SK-N-MC (cell line): ENCODE results near the gene C1orf56.

ENCODE experiments used
- DNase-seq: peaks from one replicate; pipeline ENCODE4 v3.0.0-alpha.2; 2011; ENCODE audit warnings: low read depth, low spot score
- H3K27ac ChIP-seq: fragments of 200-600 bp; sonication (generic); 2 replicates; pipeline ENCODE4 v1.5.1; 2016; ENCODE audit warnings: mixed run types
- H3K36me3 ChIP-seq: fragments of 200-600 bp; sonication (generic); 2 replicates; pipeline ENCODE4 v1.6.1; 2017; ENCODE audit warnings: antibody characterized with exemption, low read length, mixed read lengths; ENCODE audit not compliant: insufficient read depth
- H3K4me3 ChIP-seq: fragments of 200-600 bp; sonication (generic); 2 replicates; pipeline ENCODE4 v1.5.1; 2016
- H3K9ac ChIP-seq: fragments of 200-600 bp; sonication (generic); 2 replicates; pipeline ENCODE4 v1.8.0; 2017; ENCODE audit warnings: mixed run types, mixed read lengths; ENCODE audit not compliant: insufficient read length
- H3K9me3 ChIP-seq: fragments of 200-600 bp; sonication (generic); 2 replicates; pipeline ENCODE4 v1.6.1; 2017; ENCODE audit warnings: low read depth, mild to moderate bottlenecking, antibody characterized with exemption, low read length, moderate library complexity, mixed read lengths
- EZH2 ChIP-seq: fragments of 200-600 bp; sonication (generic); IDR thresholded peaks from one replicate; pipeline ENCODE4 v1.6.1; 2017; ENCODE audit warnings: antibody characterized with exemption
- FOXP2 ChIP-seq: optimal IDR thresholded peaks from 2 replicates; pipeline ENCODE3; 2011; ENCODE audit warnings: mild to moderate bottlenecking, moderate library complexity; ENCODE audit not compliant: insufficient read depth; ENCODE audit errors: extremely low read length, control extremely low read depth
- POLR2AphosphoS5 ChIP-seq: IDR thresholded peaks from 2 replicates; pipeline ENCODE4 v1.6.1; 2012; ENCODE audit warnings: mild to moderate bottlenecking, low read depth, low read length, borderline replicate concordance

Gene C1orf56

GRCh38 chr1:151055581-151055980 lies 8.0 kb downstream of the C1orf56 start:
- no peak overlapping the region for H3K27ac ChIP-seq
- H3K36me3 ChIP-seq, result peaks cover 43% of the 10 kb centered on the region
- H3K9ac ChIP-seq, result no peak overlapping the region

GRCh38 chr1:151056149-151056548 lies 8.6 kb downstream of the C1orf56 start:
- no peak for TF ChIP-seq EZH2
- TF ChIP-seq POLR2AphosphoS5, result no peak
- no peak for TF ChIP-seq FOXP2
- H3K4me3 ChIP-seq, result no peak overlapping the region
- H3K9ac ChIP-seq, result no peak overlapping the region
- no peak overlapping the region for H3K27ac ChIP-seq
- no peak for DNase-seq
- peaks cover 43% of the 10 kb centered on the region for H3K36me3 ChIP-seq
- H3K9me3 ChIP-seq, result no peaks in the 10 kb centered on the region

More at GRCh38 chr1:151055581-151055980, 8.0 kb downstream of the C1orf56 start:
- TF ChIP-seq EZH2 (no peak), POLR2AphosphoS5 (no peak), FOXP2 (no peak)
- no peak for DNase-seq
- Histone ChIP-seq H3K9me3 (no peaks in the 10 kb centered on the region), H3K4me3 (no peak overlapping the region)

- TF ChIP-seq EZH2 (no peak), FOXP2 (no peak), POLR2AphosphoS5 (no peak)
- H3K36me3 ChIP-seq, result peaks cover 41% of the 10 kb centered on the region
These were observed 11.1 kb downstream of the C1orf56 start for GRCh38 chr1:151058692-151059091.

GRCh38 chr1:151059109-151060006 lies 11.8 kb downstream of the C1orf56 start, which contains the start of gene CDC42SE1:
CDC42SE1 (minus strand) TSS chr1:151059622; CDS start chr1:151055730, 3,892 bp downstream.
- Histone ChIP-seq H3K4me3 (peak within 1 kb of the TSS; percentile 97), H3K9ac (peak within 1 kb of the TSS; percentile 89), H3K9me3 (no peaks in the 10 kb centered on the region), H3K36me3 (peaks cover 35% of the 10 kb centered on the region), H3K27ac (peak within 1 kb of the TSS; percentile 77)
- peak; percentile 91 for TF ChIP-seq POLR2AphosphoS5
- no peak for TF ChIP-seq EZH2
- no peak for TF ChIP-seq FOXP2
- no peak for DNase-seq

More at GRCh38 chr1:151058692-151059091, 11.1 kb downstream of the C1orf56 start:
- H3K4me3 ChIP-seq, result peak overlapping the region; percentile 97
- H3K9ac ChIP-seq, result peak overlapping the region; percentile 89
- H3K9me3 ChIP-seq, result no peaks in the 10 kb centered on the region
- no peak for DNase-seq
- H3K27ac ChIP-seq, result 0 out of 2 replicates have a peak overlapping the region, but pooled peaks have one; percentile 21

- no peak for DNase-seq
- Histone ChIP-seq H3K36me3 (peaks cover 30% of the 10 kb centered on the region), H3K9ac (peak within 1 kb of the TSS; percentile 89), H3K27ac (peak within 1 kb of the TSS; percentile 77), H3K9me3 (no peaks in the 10 kb centered on the region), H3K4me3 (peak within 1 kb of the TSS; percentile 97)
- no peak for TF ChIP-seq FOXP2
- TF ChIP-seq EZH2, result no peak
- TF ChIP-seq POLR2AphosphoS5, result peak; percentile 79
These were observed 12.6 kb downstream of the C1orf56 start, which contains the start of gene MLLT11 for GRCh38 chr1:151060007-151060656. MLLT11 (plus strand) TSS chr1:151060397; CDS start chr1:151067225, 6,828 bp downstream.

GRCh38 chr1:151060657-151061421 lies 13.3 kb downstream of the C1orf56 start:
- H3K36me3 ChIP-seq, result peaks cover 26% of the 10 kb centered on the region
- no peaks in the 10 kb centered on the region for H3K9me3 ChIP-seq
- peak overlapping the region; percentile 77; the same call in 1 of the 2 replicates for H3K27ac ChIP-seq
- TF ChIP-seq EZH2 (no peak), POLR2AphosphoS5 (no peak), FOXP2 (no peak)
- H3K9ac ChIP-seq, result peak overlapping the region; percentile 89
- DNase-seq, result no peak
- H3K4me3 ChIP-seq, result peak overlapping the region; percentile 97

- peak overlapping the region; percentile 77; the same call in 1 of the 2 replicates for H3K27ac ChIP-seq
- peaks cover 24% of the 10 kb centered on the region for H3K36me3 ChIP-seq
- peak overlapping the region; percentile 97 for H3K4me3 ChIP-seq
- DNase-seq, result no peak
- H3K9me3 ChIP-seq, result no peaks in the 10 kb centered on the region
- TF ChIP-seq POLR2AphosphoS5, result no peak
- TF ChIP-seq FOXP2, result no peak
- no peak for TF ChIP-seq EZH2
- peak overlapping the region; percentile 89 for H3K9ac ChIP-seq
These were observed 14.2 kb downstream of the C1orf56 start for GRCh38 chr1:151061704-151062103.
